ENCODE measurements around the gene AP5B1. TPM values are rescaled to one million over a fixed set of nuclear protein-coding genes. Genes with fewer than 3 reads are reported as not detected.
"Not testable (repeated sequence)": the region's sequence is repeated elsewhere in the genome, so short reads cannot be mapped to it uniquely, and the experiment has no call there.

The AP5B1 gene
- polyA plus RNA-seq, 1 donor from 2014 or later, result 17.2 TPM

DNA sequence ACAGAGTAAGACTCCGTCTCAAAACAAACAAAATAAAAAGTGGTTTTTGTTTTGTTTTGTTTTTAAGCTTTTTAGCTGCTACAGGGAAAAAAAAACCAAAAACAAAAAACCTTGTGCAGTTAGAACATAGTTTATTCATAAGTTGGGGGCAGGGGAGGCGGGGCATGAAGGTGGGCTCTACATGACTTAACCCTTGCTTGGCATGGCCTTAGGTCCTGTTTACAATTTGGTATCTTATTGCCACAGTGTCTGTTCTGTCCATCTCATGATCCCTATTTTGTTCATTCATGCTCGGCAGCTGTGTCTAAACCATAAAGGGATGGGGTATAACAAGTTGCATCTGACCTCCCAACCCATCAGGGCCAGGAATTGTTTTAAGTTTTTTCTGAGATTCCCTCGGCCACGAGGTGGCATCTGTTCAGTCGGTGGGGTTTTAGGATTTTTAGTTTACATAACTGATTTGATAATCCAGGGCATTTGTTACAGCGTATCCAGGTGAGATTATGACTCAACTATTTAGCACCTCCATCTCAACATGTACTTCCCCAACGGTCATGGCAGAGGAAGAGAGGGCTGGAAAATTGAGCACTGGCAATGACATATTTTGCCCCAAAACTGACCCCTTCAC, 6.9 kb downstream of the AP5B1 start:
- Mint-ChIP-seq H3K4me1 (peaks cover 6 to 9% (median 7%) of the 10 kb centered on the region in 3 donors), H3K36me3 (peaks cover 1% of the 10 kb centered on the region), H3K27ac (no peak overlapping the region), H3K9me3 (no peaks in the 10 kb centered on the region), H3K27me3 (no peaks in the 10 kb centered on the region), H3K4me3 (no peak overlapping the region)

DNA sequence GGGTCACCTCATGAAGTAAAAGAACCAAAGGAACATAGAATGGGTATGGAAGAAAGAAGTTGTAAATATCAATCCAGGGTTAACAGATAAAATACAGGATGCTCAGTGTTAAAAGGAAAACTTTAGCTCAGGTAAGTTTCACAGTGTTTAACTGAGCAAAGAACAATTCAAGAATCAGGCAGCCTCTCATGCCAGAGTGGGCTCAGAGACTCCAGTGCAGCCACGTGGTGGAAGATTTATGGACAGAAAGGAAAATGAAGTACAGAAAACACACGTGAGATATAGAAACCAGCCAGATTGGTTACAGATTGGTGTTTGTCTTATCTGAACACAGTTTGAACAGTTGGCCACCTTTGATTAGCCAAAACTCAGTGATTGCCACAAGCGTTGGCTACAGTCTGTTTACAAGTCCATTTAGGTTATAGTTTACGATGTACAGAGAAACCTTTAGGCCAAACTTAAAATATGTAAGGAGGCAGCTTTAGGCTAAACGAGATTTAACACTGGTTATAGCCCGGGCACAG, 9.1 kb downstream of the AP5B1 start:
- no peaks in the 10 kb centered on the region for H3K9me3 Mint-ChIP-seq
- H3K27me3 Mint-ChIP-seq, result no peaks in the 10 kb centered on the region
- peaks cover 1% of the 10 kb centered on the region for H3K36me3 Mint-ChIP-seq
- H3K4me1 Mint-ChIP-seq, result peaks cover 6 to 9% (median 7%) of the 10 kb centered on the region in 3 donors
- no peak overlapping the region for H3K27ac Mint-ChIP-seq
- peak overlapping the region in 1 of 4 donors; percentile 37 for H3K4me3 Mint-ChIP-seq

DNA sequence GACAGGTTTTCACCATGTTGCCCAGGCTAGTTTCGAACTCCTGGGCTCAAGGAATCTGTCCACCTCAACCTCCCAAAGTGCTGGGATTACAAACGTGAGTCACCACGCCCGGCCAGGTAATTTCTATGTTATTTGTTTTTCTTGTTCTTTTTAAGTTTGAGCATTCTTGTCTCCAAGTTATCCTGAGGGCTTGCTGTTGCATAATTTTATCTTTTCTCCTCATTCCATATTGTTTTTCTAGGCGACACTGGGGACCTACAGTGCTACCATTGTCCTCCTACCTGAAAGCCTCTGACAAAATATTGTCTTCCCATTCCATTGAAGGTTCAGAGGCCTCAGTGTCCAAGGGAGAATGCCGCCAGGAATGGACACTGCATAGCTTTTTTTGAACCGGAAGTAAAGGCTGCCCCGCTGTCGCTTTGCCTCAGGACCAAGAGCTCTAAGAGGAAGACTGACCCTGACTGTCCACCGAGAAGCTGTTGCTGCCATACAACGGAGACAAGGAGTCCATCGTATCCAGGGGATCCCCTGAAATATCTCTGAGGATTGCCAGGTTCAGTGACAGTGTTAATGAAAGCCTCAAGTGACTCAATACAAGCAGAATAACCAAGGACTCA, 9.7 kb downstream of the AP5B1 start:
- Mint-ChIP-seq H3K4me1 (peaks cover 6 to 9% (median 7%) of the 10 kb centered on the region in 3 donors), H3K9me3 (no peaks in the 10 kb centered on the region), H3K36me3 (peaks cover 1% of the 10 kb centered on the region), H3K27ac (no peak overlapping the region), H3K4me3 (peak overlapping the region in 1 of 4 donors; percentile 37), H3K27me3 (no peaks in the 10 kb centered on the region)

DNA sequence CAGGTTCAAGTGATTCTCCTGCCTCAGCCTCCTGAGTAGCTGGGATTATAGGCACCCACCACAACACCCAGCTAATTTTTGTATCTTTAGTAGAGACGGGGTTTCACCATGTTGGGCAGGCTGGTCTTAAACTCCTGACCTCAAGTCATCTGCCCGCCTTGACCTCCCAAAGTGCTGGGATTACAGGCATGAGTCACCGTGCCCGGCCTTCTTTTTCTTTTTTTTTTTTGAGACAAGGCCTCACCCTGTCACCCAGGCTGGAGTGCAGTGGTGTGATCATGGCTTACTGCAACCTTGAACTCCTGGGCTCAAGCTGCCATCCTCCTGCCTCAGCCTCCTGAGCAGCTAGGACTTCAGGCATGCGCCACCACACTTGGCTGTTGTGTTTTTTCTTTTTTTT, 13.0 kb downstream of the AP5B1 start:
- not testable (repeated sequence) for H3K27me3 Mint-ChIP-seq, H3K27ac Mint-ChIP-seq, H3K4me3 Mint-ChIP-seq, H3K4me1 Mint-ChIP-seq, H3K36me3 Mint-ChIP-seq, H3K9me3 Mint-ChIP-seq

DNA sequence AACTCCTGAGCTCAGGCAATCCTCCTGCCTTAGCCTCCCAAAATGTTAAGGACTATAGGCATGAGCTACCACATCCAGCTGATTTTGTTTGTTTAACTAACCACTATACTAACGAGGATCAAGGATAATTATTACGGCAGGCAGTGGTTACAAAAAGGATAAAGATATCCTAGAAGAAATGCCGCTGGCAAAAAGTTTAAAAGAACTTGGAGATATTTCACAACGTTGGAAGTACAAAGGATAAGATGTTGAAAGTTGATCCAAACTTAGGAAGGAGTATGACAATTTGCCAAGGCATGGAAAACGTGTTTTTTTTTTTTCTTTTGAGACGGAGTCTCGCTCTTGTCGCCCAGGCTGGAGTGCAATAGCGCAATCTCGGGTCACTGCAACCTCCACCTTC, 13.4 kb downstream of the AP5B1 start:
- no peaks in the 10 kb centered on the region for H3K9me3 Mint-ChIP-seq
- H3K4me3 Mint-ChIP-seq, result no peak overlapping the region
- H3K27ac Mint-ChIP-seq, result no peak overlapping the region
- peaks cover 1% of the 10 kb centered on the region for H3K36me3 Mint-ChIP-seq
- H3K27me3 Mint-ChIP-seq, result no peaks in the 10 kb centered on the region
- H3K4me1 Mint-ChIP-seq, result peaks cover 5 to 6% (median 6%) of the 10 kb centered on the region in 3 donors

DNA sequence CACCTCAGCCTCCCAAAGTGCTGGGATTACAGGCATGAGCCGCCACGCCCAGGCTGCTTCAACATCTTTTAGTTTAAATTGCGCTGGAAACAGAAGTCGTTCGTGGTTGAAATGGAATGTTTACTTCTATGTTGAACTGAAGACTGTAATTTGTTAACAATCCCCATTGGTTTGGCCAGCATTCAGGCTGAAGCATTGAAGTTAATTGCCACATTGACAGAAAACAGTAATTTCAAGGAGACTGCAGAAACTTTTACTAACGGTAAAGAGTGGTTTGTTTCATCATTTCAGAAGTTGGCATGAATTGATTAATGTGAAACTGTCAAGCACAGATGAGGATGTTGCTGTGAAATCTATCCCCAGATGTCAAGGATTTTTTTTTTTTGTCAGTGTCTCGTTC, 14.2 kb downstream of the AP5B1 start:
- Mint-ChIP-seq H3K27ac (no peak overlapping the region), H3K9me3 (no peaks in the 10 kb centered on the region), H3K4me3 (no peak overlapping the region), H3K27me3 (peaks cover 3% of the 10 kb centered on the region), H3K36me3 (peaks cover 1% of the 10 kb centered on the region), H3K4me1 (peaks cover 5 to 6% (median 6%) of the 10 kb centered on the region in 3 donors)

DNA sequence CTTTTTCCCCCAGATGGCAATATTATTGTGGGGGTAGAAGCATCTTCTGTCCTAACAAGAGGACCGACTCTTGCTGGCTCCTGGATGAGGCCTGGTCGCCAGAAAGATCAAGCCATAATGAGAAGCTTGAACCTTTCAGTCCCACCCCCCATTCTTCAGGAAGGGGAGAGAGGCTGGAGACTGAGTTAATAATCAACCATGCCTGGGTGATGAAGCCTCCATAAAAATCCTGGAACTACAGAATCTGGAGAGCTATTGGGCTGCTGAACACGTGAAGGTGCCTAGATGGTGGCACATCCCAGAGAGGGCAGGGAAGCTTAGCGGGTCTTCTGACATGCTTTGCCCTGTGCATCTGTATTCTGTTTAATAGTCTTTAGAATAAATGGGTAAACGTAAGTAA, 16.3 kb downstream of the AP5B1 start:
- H3K9me3 Mint-ChIP-seq, result no peaks in the 10 kb centered on the region

DNA sequence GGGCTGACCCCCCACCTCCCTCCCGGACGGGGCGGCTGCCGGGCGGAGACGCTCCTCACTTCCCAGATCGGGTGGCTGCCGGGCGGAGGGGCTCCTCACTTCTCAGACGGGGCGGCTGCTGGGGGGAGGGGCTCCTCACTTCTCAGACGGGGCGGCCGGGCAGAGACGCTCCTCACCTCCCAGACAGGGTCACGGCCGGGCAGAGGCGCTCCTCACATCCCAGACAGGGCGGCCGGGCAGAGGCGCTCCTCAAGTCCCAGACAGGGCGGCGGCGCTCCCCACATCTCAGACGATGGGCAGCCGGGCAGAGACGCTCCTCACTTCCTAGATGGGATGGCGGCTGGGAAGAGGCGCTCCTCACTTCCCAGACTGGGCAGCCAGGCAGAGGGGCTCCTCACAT, 18.0 kb downstream of the AP5B1 start:
- not testable (repeated sequence) for H3K4me3 Mint-ChIP-seq, H3K36me3 Mint-ChIP-seq, H3K27me3 Mint-ChIP-seq, H3K27ac Mint-ChIP-seq, H3K4me1 Mint-ChIP-seq, H3K9me3 Mint-ChIP-seq

More for the DNA sequence above, 16.3 kb downstream of the AP5B1 start:
- Mint-ChIP-seq H3K36me3 (no peaks in the 10 kb centered on the region), H3K27ac (no peak overlapping the region), H3K4me1 (peaks cover under 1% of the 10 kb centered on the region in 3 donors), H3K4me3 (no peak overlapping the region), H3K27me3 (peaks cover 6% of the 10 kb centered on the region)

DNA sequence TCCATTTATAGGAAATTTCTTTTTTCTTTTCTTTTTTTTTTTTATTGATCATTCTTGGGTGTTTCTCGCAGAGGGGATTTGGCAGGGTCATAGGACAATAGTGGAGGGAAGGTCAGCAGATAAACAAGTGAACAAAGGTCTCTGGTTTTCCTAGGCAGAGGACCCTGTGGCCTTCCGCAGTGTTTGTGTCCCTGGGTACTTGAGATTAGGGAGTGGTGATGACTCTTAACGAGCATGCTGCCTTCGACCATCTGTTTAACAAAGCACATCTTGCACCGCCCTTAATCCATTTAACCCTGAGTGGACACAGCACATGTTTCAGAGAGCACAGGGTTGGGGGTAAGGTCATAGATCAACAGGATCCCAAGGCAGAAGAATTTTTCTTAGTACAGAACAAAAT, 18.6 kb downstream of the AP5B1 start:
- not testable (repeated sequence) for H3K36me3 Mint-ChIP-seq, H3K9me3 Mint-ChIP-seq, H3K4me1 Mint-ChIP-seq, H3K27ac Mint-ChIP-seq, H3K27me3 Mint-ChIP-seq
- H3K4me3 Mint-ChIP-seq, result peak overlapping the region in 1 of 4 donors; percentile 60

DNA sequence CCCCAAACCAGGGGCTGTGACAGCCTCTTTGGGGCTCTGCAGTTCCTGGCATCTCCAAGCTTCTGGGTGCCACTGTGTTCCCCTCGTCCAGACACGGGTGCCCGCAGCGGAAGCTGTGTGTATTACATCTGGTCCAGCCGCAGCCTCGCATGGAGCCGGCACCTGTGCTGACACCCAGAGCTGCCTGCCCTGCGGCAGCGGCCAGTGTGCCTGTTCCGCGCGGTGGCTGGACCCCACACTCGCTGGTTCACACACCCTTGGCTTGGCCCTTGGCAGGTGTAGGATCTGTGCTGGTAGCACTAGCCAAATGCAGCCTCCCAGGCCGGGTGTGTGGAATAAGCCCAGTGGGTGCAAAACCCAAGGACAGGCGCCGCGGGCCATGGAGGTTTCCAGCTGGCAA, 35.7 kb downstream of the AP5B1 start:
- H3K4me1 Mint-ChIP-seq, result peaks cover 6 to 11% (median 7%) of the 10 kb centered on the region in 3 donors
- no peaks in the 10 kb centered on the region for H3K27me3 Mint-ChIP-seq
- peaks cover 0 to 2% (median 0%) of the 10 kb centered on the region in 3 donors for H3K9me3 Mint-ChIP-seq
- peaks cover 3% of the 10 kb centered on the region for H3K36me3 Mint-ChIP-seq
- H3K27ac Mint-ChIP-seq, result no peak overlapping the region
- H3K4me3 Mint-ChIP-seq, result no peak overlapping the region

DNA sequence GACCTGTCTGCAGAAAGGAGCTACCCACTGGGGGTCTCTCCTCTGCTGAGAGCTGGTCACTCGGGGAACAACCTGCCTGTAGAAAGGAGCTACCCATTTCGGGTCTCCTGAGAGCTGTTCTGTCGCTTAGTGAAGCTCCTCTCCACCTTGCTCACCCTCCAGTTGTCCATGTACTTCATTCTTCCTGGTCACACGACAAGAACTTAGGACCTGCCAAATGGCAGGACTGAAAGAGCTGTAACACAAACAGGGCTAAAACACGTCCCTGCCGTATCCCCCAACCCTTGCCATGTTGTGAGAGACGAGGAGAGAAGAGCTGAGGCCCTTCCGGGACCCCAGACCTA, 36.1 kb downstream of the AP5B1 start:
- Mint-ChIP-seq H3K27ac (no peak overlapping the region), H3K4me3 (no peak overlapping the region), H3K27me3 (no peaks in the 10 kb centered on the region), H3K4me1 (peaks cover 6 to 11% (median 7%) of the 10 kb centered on the region in 3 donors), H3K36me3 (peaks cover 3% of the 10 kb centered on the region), H3K9me3 (peaks cover 0 to 2% (median 0%) of the 10 kb centered on the region in 3 donors)

DNA sequence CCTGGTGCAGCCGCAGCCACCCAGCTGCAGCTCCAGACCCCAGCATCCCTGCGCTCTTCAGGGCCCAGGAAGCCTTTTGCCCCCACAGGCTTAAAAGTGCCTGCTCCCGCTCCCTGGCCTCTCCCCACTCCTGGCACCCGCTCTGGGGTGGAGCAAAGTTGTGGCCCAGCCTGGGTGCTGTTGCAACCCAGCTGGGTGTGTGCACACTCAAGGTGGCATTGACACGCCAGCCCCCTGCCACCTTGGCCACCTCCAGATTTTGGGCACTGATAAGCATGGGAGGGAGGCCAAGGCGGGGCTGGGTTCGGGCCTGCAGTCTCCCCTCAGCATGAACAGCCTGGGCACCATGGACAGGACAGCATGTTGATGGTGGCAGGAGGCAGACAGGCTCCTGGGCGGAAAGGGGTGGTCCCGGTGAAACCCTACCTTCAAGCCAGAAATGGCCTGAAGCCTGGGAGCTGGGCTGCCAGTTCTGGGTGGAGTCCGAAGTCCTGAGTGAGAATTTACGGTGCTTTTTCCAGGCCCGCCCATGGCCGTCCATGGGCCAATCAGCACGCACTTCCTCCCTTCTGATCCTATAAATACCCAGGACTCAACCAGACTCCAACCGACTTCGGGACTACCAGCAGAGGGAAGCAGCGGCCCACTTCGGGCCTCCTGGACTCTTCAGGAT, 36.6 kb downstream of the AP5B1 start:
- Mint-ChIP-seq H3K27ac (no peak overlapping the region), H3K36me3 (peaks cover 3% of the 10 kb centered on the region), H3K4me3 (no peak overlapping the region), H3K9me3 (peaks cover 0 to 2% (median 0%) of the 10 kb centered on the region in 3 donors), H3K27me3 (no peaks in the 10 kb centered on the region), H3K4me1 (peaks cover 6 to 11% (median 7%) of the 10 kb centered on the region in 3 donors)

DNA sequence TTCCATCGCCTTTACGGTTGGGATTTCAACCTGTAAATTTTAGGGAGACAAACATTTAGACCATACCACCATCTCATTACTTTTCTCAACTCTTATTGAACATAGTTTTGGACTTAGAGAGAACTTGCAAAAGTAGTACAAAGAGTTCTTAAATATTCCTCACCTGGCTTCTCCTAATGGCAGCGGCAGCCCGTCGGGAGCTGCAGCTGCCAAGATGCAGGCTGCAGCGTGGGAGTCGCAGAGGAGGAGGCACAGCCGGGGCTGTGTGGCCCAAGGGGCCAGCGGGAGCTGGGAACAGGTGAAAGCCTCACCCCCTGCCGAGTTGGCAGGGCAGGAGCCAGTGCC, 37.1 kb downstream of the AP5B1 start:
- H3K27ac Mint-ChIP-seq, result no peak overlapping the region
- H3K9me3 Mint-ChIP-seq, result peaks cover 0 to 2% (median 0%) of the 10 kb centered on the region in 3 donors
- no peaks in the 10 kb centered on the region for H3K27me3 Mint-ChIP-seq

DNA sequence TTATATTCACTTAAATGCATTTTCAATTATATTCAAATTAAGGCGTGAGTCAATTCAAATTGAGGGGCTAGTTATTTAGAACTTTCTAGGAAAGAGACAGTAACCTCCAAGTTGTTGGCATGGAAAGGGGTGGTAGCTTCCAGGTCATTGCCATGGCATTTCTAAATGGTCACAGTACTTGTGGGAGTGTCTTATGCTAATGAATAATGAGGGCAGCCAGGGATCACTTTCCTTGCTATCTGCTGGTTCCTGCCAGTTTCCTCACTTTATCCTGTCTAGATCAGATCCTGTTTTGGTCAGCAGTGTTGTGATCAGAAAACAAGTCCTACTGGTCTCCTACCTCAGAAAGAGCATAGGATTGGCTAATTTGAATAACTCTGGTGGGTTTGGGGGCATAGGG, 38.4 kb downstream of the AP5B1 start:
- Mint-ChIP-seq H3K27ac (peak overlapping the region in 1 of 3 donors; percentile 6), H3K36me3 (peaks cover 3% of the 10 kb centered on the region)

More for the DNA sequence above, 37.1 kb downstream of the AP5B1 start:
- Mint-ChIP-seq H3K4me3 (no peak overlapping the region), H3K36me3 (peaks cover 3% of the 10 kb centered on the region), H3K4me1 (peaks cover 6 to 11% (median 7%) of the 10 kb centered on the region in 3 donors)

DNA sequence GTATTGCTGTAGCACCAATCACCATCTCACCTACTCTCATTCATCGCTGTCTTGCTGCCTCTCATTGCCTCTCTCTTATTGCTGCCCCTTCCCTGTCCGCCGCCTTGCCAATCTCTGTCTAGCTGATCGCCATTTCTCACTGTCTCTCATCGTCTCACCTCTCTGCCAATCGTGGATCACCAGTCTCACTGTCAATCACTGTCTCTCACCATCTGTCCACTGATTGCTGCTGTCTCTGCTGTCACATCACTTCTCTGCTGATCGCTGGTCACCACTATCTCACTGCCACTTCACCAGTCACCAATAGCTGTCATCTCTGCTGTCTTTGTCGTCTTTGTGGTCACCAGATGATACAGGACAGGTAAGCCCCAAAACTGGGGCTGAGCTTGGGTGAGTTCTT, 39.6 kb downstream of the AP5B1 start:
- no peak overlapping the region for H3K4me3 Mint-ChIP-seq
- H3K27ac Mint-ChIP-seq, result no peak overlapping the region
- H3K36me3 Mint-ChIP-seq, result peaks cover 5% of the 10 kb centered on the region
- peaks cover 2% of the 10 kb centered on the region for H3K27me3 Mint-ChIP-seq
- peaks cover 3 to 8% (median 5%) of the 10 kb centered on the region in 3 donors for H3K4me1 Mint-ChIP-seq
- H3K9me3 Mint-ChIP-seq, result peaks cover 0 to 3% (median 0%) of the 10 kb centered on the region in 3 donors

More for the DNA sequence above, 38.4 kb downstream of the AP5B1 start:
- H3K4me3 Mint-ChIP-seq, result no peak overlapping the region
- H3K27me3 Mint-ChIP-seq, result peaks cover 2% of the 10 kb centered on the region
- peaks cover 6 to 11% (median 7%) of the 10 kb centered on the region in 3 donors for H3K4me1 Mint-ChIP-seq
- no peaks in the 10 kb centered on the region for H3K9me3 Mint-ChIP-seq

Measured in IgD-negative memory B cell (primary cell).